Neural progenitor cell (in vitro differentiated cells): ENCODE measurements around the gene CLK4. TPM values are rescaled to one million over a fixed set of nuclear protein-coding genes. Genes with fewer than 3 reads are reported as not detected.

Experiments used
- DNase-seq: peaks from one replicate; pipeline ENCODE4 v3.0.0-alpha.2; 2016; ENCODE audit warnings: low spot score
- H2AFZ ChIP-seq: fragments of 200-600 bp; sonication (generic); replicated peaks from 2 replicates; pipeline ENCODE4 v1.6.1; 2016; ENCODE audit warnings: antibody characterized with exemption
- H3F3A ChIP-seq: fragments of 200-600 bp; sonication (generic); 2 replicates; pipeline ENCODE4 v1.6.1; 2016; ENCODE audit warnings: antibody characterized with exemption, low read depth
- H3K27ac ChIP-seq: fragments of 200-600 bp; sonication (generic); 2 replicates; pipeline ENCODE4 v1.5.1; 2016; ENCODE audit warnings: mild to moderate bottlenecking
- H3K27me3 ChIP-seq: fragments of 200-600 bp; sonication (generic); 2 replicates; pipeline ENCODE4 v1.6.1; 2016; ENCODE audit warnings: mild to moderate bottlenecking, moderate library complexity
- H3K36me3 ChIP-seq: fragments of 200-600 bp; sonication (generic); 2 replicates; pipeline ENCODE4 v1.5.1; 2016
- H3K4me1 ChIP-seq: fragments of 200-600 bp; sonication (generic); 2 replicates; pipeline ENCODE4 v1.6.1; 2016; ENCODE audit warnings: mixed run types
- H3K4me2 ChIP-seq: fragments of 200-600 bp; sonication (generic); 2 replicates; pipeline ENCODE4 v1.6.1; 2016
- H3K4me3 ChIP-seq: fragments of 200-600 bp; sonication (generic); 2 replicates; pipeline ENCODE4 v1.5.1; 2016
- H3K79me2 ChIP-seq: fragments of 200-600 bp; sonication (generic); 2 replicates; pipeline ENCODE4 v1.6.1; 2016; ENCODE audit warnings: low read depth
- H3K9ac ChIP-seq: fragments of 200-600 bp; sonication (generic); 2 replicates; pipeline ENCODE4 v1.6.1; 2016
- H3K9me3 ChIP-seq: fragments of 200-600 bp; sonication (generic); 2 replicates; pipeline ENCODE4 v1.5.1; 2016; ENCODE audit warnings: low read depth
- H4K20me1 ChIP-seq: fragments of 200-600 bp; sonication (generic); 2 replicates; pipeline ENCODE4 v1.6.1; 2016; ENCODE audit warnings: low read depth
- H3K27ac Mint-ChIP-seq: 3 replicates; pipeline ENCODE4 v1.8.0; 2021; ENCODE audit warnings: mixed read lengths
- H3K27me3 Mint-ChIP-seq: 2 replicates; pipeline ENCODE4 v1.8.0; 2022; ENCODE audit warnings: low read depth, mild to moderate bottlenecking, inconsistent platforms, moderate library complexity, mixed read lengths; ENCODE audit not compliant: insufficient read depth
- H3K36me3 Mint-ChIP-seq: 3 replicates; pipeline ENCODE4 v1.8.0; 2021; ENCODE audit warnings: mixed read lengths
- H3K4me1 Mint-ChIP-seq: 3 replicates; pipeline ENCODE4 v1.8.0; 2021; ENCODE audit warnings: mixed read lengths
- H3K4me3 Mint-ChIP-seq: 3 replicates; pipeline ENCODE4 v1.8.0; 2021; ENCODE audit warnings: mild to moderate bottlenecking, moderate library complexity, mixed read lengths
- H3K9me3 Mint-ChIP-seq: 3 replicates; pipeline ENCODE4 v1.8.0; 2020; ENCODE audit warnings: mixed read lengths
- EZH2 ChIP-seq: fragments of 200-600 bp; sonication (generic); IDR thresholded peaks from 2 replicates; pipeline ENCODE4 v1.6.1; 2017; ENCODE audit warnings: antibody characterized with exemption, mild to moderate bottlenecking, moderate library complexity
- EZH2phosphoT487 ChIP-seq: fragments of 200-600 bp; sonication (generic); IDR thresholded peaks from 2 replicates; pipeline ENCODE4 v1.6.1; 2017; ENCODE audit warnings: antibody characterized with exemption
- total RNA-seq: library from RNA; depleted of rRNA; stranded (reverse); fragments of >200 nt; gene quantifications from 2 replicates; pipeline ENCODE4 v1.2.3, GENCODE V29; 2015; ENCODE audit warnings: low replicate concordance
- TF ChIP-seq, protein P1 (sequence below): fragments of 200-600 bp; sonication (generic); IDR thresholded peaks from 2 replicates; pipeline ENCODE4 v1.5.1; 2017; ENCODE audit warnings: antibody characterized with exemption, mild to moderate bottlenecking

The CLK4 gene
- total RNA-seq, 1 donor from 2014 or later = 41.1 TPM

DNA sequence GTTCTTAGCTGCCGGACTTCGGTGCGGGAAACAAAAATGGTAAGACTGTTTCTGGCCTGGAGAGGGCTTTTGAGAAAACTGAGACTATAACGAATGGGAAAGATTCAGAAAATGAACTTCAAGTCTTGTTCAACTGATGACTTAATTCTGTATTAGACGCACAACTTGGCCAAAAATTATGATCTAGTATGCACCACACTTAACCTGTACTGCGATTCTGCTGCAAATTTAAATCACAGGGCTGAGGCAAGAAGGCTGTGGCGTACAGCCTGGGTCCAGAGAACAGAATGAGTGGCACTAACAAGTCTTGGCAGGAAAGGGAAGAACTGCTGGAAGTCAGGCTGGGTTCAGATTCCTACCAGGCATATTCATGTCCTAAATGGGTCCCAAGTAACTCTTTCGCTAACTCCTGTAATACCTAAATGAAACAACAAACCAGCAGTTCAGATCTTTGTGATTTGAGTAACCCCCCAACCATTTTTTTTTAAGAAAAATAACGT is 35.9 kb downstream of the CLK4 start:
- no peaks in the 10 kb centered on the region for H4K20me1 ChIP-seq
- peak overlapping the region; percentile 91 for H3K4me3 Mint-ChIP-seq
- H3K36me3 ChIP-seq = peaks cover 5% of the 10 kb centered on the region
- no peak overlapping the region for H3K27ac ChIP-seq
- H3K36me3 Mint-ChIP-seq = peaks cover 16% of the 10 kb centered on the region
- H3K4me1 ChIP-seq = peaks cover 11% of the 10 kb centered on the region
- TF ChIP-seq, protein P1, sequence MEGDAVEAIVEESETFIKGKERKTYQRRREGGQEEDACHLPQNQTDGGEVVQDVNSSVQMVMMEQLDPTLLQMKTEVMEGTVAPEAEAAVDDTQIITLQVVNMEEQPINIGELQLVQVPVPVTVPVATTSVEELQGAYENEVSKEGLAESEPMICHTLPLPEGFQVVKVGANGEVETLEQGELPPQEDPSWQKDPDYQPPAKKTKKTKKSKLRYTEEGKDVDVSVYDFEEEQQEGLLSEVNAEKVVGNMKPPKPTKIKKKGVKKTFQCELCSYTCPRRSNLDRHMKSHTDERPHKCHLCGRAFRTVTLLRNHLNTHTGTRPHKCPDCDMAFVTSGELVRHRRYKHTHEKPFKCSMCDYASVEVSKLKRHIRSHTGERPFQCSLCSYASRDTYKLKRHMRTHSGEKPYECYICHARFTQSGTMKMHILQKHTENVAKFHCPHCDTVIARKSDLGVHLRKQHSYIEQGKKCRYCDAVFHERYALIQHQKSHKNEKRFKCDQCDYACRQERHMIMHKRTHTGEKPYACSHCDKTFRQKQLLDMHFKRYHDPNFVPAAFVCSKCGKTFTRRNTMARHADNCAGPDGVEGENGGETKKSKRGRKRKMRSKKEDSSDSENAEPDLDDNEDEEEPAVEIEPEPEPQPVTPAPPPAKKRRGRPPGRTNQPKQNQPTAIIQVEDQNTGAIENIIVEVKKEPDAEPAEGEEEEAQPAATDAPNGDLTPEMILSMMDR = no peak
- no peak for TF ChIP-seq EZH2
- TF ChIP-seq EZH2phosphoT487 = no peak
- no peaks in the 10 kb centered on the region for H3F3A ChIP-seq
- no peak for DNase-seq
- peaks cover 19% of the 10 kb centered on the region for H3K27me3 Mint-ChIP-seq
- peaks cover 60% of the 10 kb centered on the region for H3K27me3 ChIP-seq
- H3K9ac ChIP-seq = no peak overlapping the region
- peak overlapping the region; percentile 65 for H2AFZ ChIP-seq
- peak overlapping the region; percentile 85 for H3K4me2 ChIP-seq
- no peak overlapping the region for H3K27ac Mint-ChIP-seq
- peaks cover 14% of the 10 kb centered on the region for H3K9me3 ChIP-seq
- H3K4me3 ChIP-seq = peak overlapping the region; percentile 63
- H3K9me3 Mint-ChIP-seq = peaks cover 18% of the 10 kb centered on the region
- peaks cover 34% of the 10 kb centered on the region for H3K4me1 Mint-ChIP-seq
- H3K79me2 ChIP-seq = no peaks in the 10 kb centered on the region

- H3K27ac ChIP-seq = no peak within 1 kb of the TSS
- H3K36me3 ChIP-seq = peaks cover 5% of the 10 kb centered on the region
- H3K4me1 ChIP-seq = peaks cover 11% of the 10 kb centered on the region
- DNase-seq = peak; percentile 90
- H3K9ac ChIP-seq = no peak within 1 kb of the TSS
- peaks cover 64% of the 10 kb centered on the region for H3K27me3 ChIP-seq
- Mint-ChIP-seq H3K4me1 (peaks cover 34% of the 10 kb centered on the region), H3K36me3 (peaks cover 12% of the 10 kb centered on the region), H3K9me3 (peaks cover 13% of the 10 kb centered on the region), H3K4me3 (peak within 1 kb of the TSS; percentile 91), H3K27ac (peak within 1 kb of the TSS; percentile 80), H3K27me3 (peaks cover 19% of the 10 kb centered on the region)
- H4K20me1 ChIP-seq = no peaks in the 10 kb centered on the region
- H3K4me2 ChIP-seq = peak within 1 kb of the TSS; percentile 85
- H3K4me3 ChIP-seq = peak within 1 kb of the TSS; percentile 63
- H3K9me3 ChIP-seq = peaks cover 9% of the 10 kb centered on the region
- H3F3A ChIP-seq = no peaks in the 10 kb centered on the region
- TF ChIP-seq EZH2phosphoT487 = no peak
- TF ChIP-seq EZH2 = no peak
- TF ChIP-seq, protein P1 = peak; percentile 91
- no peaks in the 10 kb centered on the region for H3K79me2 ChIP-seq
- H2AFZ ChIP-seq = peak within 1 kb of the TSS; percentile 65
Measured at GRCh38 chr5:178590141-178590923, 36.5 kb downstream of the CLK4 start, which contains the start of gene COL23A1. Gene COL23A1, minus strand, starts transcription at chr5:178590393.

DNA sequence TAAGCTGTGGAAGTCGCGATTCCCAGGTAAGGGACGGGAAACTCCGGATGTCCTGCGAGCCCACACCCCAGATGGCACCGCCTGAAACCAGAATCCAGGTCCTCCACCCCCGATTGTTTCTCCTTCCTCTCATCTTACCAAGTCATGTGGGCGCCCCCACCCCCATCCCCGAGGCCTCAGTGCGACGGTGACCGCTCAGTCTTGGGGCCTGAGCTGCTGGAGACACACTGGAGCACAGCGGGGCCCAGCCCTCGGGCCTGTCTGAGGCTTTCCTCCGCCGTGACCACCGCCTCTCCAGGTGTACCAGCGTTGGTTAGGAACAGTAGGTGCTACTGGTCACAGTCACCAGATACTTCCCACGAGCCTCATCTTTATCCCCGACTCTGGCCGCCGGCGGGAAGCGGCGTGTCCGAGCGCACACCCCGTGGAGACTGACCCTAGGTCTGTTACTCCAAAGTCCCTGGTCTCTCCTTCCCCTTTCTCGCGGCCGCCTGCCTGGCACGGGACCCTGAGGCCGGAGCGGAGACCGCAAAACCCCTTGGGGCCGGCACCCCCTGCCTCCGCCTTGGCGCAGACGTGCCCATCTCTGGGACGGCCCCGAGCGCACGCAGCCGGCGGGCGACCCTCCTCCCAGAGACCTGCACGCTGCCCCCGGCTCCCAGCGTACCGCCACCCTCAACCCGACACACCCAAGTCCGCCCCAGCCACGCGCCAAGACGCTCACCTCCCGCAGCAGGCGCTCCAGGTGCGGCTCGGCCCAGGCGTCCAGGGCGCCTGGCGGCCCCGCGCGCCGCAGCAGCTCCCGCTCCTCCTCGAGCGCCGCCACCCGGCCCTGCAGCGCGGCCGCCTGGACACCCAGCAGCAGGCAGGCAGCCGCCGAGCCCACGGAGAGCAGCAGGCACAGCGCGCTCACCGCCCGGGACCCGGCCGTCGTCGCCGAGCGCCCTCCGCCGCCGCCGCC is 37.4 kb downstream of the CLK4 start:
- no peaks in the 10 kb centered on the region for H3F3A ChIP-seq
- H3K9me3 Mint-ChIP-seq = peaks cover 6% of the 10 kb centered on the region
- peak overlapping the region; percentile 86 for H3K4me3 Mint-ChIP-seq
- H3K36me3 Mint-ChIP-seq = peaks cover 5% of the 10 kb centered on the region
- peaks cover 34% of the 10 kb centered on the region for H3K4me1 Mint-ChIP-seq
- no peaks in the 10 kb centered on the region for H4K20me1 ChIP-seq
- H3K4me1 ChIP-seq = peaks cover 11% of the 10 kb centered on the region
- H3K27me3 Mint-ChIP-seq = peaks cover 19% of the 10 kb centered on the region
- H3K36me3 ChIP-seq = no peaks in the 10 kb centered on the region
- no peak overlapping the region for H3K27ac ChIP-seq
- no peaks in the 10 kb centered on the region for H3K79me2 ChIP-seq
- H2AFZ ChIP-seq = peak overlapping the region; percentile 65
- H3K4me2 ChIP-seq = peak overlapping the region; percentile 85
- H3K9me3 ChIP-seq = no peaks in the 10 kb centered on the region
- H3K27me3 ChIP-seq = peaks cover 64% of the 10 kb centered on the region
- H3K9ac ChIP-seq = no peak overlapping the region
- no peak overlapping the region for H3K27ac Mint-ChIP-seq
- peak; percentile 82 for DNase-seq
- TF ChIP-seq EZH2phosphoT487 (peak; percentile 80), EZH2 (peak; percentile 84)
- TF ChIP-seq, protein P1 = peak; percentile 33
- peak overlapping the region; percentile 63 for H3K4me3 ChIP-seq
